HG02973 (cell line): Measurements from ENCODE around the gene KAT14.
"Not testable (repeated sequence)": the region's sequence is repeated elsewhere in the genome, so short reads cannot be mapped to it uniquely, and the experiment has no call there.

Source experiments
- ATAC-seq: cut with Tn5 transposase; IDR thresholded peaks from one replicate; pipeline ENCODE4 v1.9.1; 2021; ENCODE audit warnings: moderate library complexity; ENCODE audit not compliant: unreplicated experiment

KAT14 gene, protein sequence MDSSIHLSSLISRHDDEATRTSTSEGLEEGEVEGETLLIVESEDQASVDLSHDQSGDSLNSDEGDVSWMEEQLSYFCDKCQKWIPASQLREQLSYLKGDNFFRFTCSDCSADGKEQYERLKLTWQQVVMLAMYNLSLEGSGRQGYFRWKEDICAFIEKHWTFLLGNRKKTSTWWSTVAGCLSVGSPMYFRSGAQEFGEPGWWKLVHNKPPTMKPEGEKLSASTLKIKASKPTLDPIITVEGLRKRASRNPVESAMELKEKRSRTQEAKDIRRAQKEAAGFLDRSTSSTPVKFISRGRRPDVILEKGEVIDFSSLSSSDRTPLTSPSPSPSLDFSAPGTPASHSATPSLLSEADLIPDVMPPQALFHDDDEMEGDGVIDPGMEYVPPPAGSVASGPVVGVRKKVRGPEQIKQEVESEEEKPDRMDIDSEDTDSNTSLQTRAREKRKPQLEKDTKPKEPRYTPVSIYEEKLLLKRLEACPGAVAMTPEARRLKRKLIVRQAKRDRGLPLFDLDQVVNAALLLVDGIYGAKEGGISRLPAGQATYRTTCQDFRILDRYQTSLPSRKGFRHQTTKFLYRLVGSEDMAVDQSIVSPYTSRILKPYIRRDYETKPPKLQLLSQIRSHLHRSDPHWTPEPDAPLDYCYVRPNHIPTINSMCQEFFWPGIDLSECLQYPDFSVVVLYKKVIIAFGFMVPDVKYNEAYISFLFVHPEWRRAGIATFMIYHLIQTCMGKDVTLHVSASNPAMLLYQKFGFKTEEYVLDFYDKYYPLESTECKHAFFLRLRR

DNA sequence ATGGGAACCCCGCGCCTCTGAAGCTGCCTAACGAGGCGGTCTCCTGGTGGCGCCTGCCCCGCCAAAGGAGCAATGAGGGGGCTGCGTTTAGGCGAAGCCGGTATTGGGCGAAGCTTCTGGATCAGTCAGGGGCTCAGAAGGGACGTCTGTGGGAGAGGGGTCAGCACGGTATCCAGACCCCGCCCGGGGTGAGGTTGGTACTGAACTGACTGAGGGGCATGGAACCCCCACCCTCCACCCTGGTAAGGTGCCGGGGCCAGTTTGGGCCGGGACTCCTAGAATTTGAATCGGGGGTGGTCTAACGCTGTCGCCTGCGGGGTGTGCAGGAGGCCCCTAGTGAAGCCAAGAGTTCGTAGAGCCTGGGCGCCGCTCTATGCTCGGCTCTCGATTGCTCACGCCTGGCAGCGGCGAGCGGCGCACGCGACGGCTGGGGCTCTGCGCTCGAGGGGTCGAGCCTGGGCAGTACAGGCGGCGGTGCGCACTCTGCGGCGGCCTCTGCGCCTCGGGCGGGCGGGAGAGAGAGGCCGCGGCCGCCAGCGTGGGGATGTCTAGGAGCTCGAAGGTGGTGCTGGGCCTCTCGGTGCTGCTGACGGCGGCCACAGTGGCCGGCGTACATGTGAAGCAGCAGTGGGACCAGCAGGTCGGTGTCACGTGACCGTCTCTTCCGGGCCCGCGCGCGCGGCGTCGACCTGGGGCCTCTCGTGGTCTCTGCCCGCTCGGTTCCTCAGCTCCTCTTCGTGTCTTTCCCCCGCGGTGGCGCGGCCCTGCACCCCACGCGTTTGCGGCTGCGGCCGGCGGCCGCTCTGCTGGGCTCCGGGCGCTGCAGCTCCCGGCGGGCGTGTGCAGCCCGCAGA is at the start of gene KAT14, which contains the start of gene PET117:
Gene KAT14, plus strand, starts transcription at position 452 of the 854 bp plus-strand sequence. CDS start 4,798 bp downstream, outside the sequence.
Gene PET117, plus strand, starts transcription at position 452 of the 854 bp plus-strand sequence. Its CDS starts 93 bp downstream, at position 545.
- peak; percentile 78 for ATAC-seq

- not testable (repeated sequence) for ATAC-seq
Measured at GRCh38 chr20:18088298-18088697, 49.4 kb upstream of the KAT14 start.

- not testable (repeated sequence) for ATAC-seq
Measured at GRCh38 chr20:18088841-18089240, 48.8 kb upstream of the KAT14 start.

- no peak for ATAC-seq
Measured at GRCh38 chr20:18090044-18090443, 47.6 kb upstream of the KAT14 start.

DNA sequence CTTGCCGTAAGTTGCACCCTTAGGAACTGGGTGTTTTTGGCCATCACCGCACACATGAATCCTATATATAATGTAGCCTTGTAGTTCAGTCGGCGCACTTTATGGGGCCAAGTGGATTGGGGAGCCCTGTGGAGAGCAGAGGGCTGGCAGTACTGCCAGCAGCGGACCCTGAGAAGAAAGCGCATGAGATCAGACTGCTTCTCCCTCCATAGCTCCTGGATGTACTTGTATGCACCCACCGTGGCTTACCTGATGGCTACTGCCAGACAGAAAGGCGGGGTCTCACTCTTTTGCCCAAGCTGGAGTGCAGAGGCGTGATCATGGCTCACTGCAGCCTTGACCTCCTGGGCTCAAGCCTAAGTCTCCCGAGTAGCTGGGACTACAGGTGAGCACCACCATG is 47.2 kb upstream of the KAT14 start:
- no peak for ATAC-seq

DNA sequence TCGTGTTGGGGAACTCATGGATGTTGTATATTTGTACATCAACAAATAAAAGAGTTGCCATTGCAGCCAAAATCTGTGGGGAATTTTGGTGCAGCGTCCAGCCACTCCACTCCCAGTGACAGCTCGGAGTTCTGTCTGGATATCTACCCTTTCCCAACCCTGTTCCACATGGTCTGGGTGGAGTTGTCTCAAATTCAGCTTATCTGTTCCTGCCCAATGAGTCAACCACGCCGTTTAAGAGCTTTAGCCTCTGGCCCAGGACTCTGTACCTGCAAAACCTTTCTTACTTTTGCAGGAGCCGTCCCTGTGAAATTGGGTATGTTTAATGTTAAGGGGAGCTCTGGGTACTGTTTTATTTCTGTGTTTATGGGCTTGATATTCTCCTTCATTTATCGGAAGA is 46.0 kb upstream of the KAT14 start:
- ATAC-seq, result no peak

- ATAC-seq, result no peak
Measured at GRCh38 chr20:18092890-18093289, 44.8 kb upstream of the KAT14 start.

DNA sequence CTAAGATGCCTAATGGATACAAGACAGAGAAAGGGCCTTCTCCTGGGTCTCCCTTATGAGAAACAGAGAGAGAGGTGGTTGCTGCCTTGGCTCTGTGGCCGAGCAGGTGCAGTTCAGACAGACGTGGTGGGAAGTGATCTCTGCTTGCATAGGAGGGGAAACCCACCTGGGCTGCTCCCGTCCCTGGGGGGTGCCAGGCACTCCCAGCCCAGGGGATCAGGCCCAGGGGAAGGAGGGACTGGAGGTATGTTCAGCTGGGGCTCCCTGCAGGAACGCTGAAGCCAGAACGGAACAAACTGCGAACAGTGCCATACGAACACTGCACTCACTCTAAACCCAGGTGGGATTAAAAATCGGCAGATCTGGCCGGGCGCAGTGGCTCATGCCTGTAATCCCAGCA is 44.3 kb upstream of the KAT14 start:
- no peak for ATAC-seq

- ATAC-seq, result no peak
Measured at GRCh38 chr20:18094191-18094590, 43.5 kb upstream of the KAT14 start.

- ATAC-seq, result not testable (repeated sequence)
Measured at GRCh38 chr20:18100569-18100968, 37.1 kb upstream of the KAT14 start.

GRCh38 chr20:18101125-18101810 is 36.4 kb upstream of the KAT14 start:
- ATAC-seq, result no peak

DNA sequence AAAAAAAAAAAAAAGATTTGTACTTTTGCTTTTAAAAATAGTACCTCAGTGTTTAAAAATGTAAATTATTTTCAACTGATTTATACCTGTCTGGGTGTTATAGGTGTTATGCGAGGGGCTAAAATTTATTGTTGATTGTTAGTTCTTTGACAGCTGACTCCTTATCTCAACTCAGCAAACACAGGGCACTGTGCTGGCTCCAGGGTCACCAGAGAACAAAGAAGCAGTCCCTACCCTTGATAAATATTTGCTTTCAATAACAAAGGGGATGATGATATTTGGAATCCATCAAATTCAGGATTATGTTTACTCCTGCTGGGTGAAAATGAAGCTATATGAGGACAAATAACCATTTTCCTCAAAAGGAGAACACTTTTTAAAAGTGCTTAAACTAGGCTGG is 34.2 kb upstream of the KAT14 start:
- ATAC-seq, result no peak

DNA sequence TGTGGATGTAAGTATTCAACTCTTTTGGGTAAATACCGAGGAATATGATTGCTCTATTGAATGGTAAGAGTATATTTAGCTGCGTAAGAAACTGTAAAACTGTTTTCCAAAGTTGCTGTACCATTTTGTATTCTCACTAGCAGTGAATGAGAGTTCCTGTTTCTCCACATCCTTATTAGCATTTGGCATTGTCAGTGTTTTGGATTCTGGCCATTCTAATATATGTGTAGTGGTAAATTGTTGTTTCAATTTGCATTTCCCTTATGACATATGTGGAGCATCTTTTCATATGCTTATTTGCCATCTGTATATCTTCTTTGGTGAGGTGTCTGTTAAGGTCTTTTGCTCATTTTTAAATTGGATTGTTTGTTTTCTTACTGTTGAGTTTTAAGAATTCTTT is 29.3 kb upstream of the KAT14 start:
- no peak for ATAC-seq

DNA sequence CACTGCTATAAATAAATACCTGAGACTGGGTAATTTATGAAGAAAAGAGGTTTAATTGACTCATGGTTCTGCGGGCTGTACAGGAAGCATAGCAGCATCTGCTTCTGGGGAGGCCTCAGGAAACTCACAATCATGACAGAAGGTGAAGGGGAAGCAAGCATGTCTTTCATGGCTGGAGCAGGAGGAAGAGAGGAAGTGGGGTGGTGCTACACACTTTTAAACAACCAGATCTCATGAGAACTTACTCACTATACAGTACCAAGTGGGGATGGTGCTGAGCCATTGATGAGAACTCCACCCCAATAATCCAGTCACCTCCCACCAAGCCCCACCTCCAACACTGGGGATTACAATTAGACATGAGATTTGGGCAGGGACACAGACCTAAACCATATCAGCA is 9.1 kb upstream of the KAT14 start:
- ATAC-seq, result not testable (repeated sequence)

DNA sequence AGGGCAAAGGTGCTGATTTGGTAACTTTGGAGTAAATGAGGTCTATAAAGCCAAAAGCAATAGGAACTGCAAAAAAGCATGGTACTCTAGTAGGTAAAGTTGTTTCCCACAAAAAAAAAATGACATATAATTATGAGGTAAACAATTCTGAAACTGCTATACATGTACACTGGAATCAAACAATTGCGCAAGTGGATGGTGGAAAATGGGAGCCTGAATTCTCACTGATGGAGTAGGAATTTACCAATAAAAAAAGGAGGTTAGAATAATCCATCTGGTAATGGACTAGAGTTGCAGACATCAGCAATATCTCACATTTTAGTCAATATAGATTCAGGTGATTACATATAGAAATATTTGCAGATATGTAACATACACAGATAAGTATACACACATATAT is 5.0 kb upstream of the KAT14 start:
- no peak for ATAC-seq

- no peak for ATAC-seq
Measured at GRCh38 chr20:18133962-18134361, 3.7 kb upstream of the KAT14 start.

- peak; percentile 6 for ATAC-seq
Measured at GRCh38 chr20:18138266-18138582, 561 bp downstream of the KAT14 start.

GRCh38 chr20:18138639-18139583 is 1.2 kb downstream of the KAT14 start:
- no peak for ATAC-seq

GRCh38 chr20:18139832-18140231 is 2.2 kb downstream of the KAT14 start:
- ATAC-seq, result no peak
